Measurements from ENCODE around the gene MED19.

MED19 gene

GRCh38 chr11:57752954-57753353 lies 40.9 kb upstream of the MED19 start:
- no peak for ATAC-seq

GRCh38 chr11:57751676-57752253 lies 39.8 kb upstream of the MED19 start, which contains the start of gene BTBD18:
Gene BTBD18 (minus strand): TSS chr11:57751819. CDS start chr11:57751188, 631 bp downstream.
- peak; percentile 83 for ATAC-seq
- TF ChIP-seq ESRRG (CRISPR knock-in tag; IDR thresholded peaks at IDR 0.05) (no peak), OSR1 (CRISPR knock-in tag; IDR thresholded peaks at IDR 0.05) (no peak), ZNF8 (CRISPR knock-in tag; IDR thresholded peaks at IDR 0.05) (no peak), ZC3H10 (CRISPR knock-in tag; IDR thresholded peaks at IDR 0.05) (no peak), BACH2 (CRISPR knock-in tag; IDR thresholded peaks at IDR 0.05; ENCODE audit: borderline replicate concordance) (no peak), ZNF70 (CRISPR knock-in tag; IDR thresholded peaks at IDR 0.05) (no peak), SNAI2 (CRISPR knock-in tag; IDR thresholded peaks at IDR 0.05) (no peak), GLIS3 (CRISPR knock-in tag; IDR thresholded peaks at IDR 0.05) (no peak), ZFP3 (CRISPR knock-in tag; IDR thresholded peaks at IDR 0.05) (no peak), ZNF565 (CRISPR knock-in tag; conservative IDR thresholded peaks at IDR 0.05; ENCODE audit: low read depth) (no peak), TSHZ2 (CRISPR knock-in tag; IDR thresholded peaks at IDR 0.05) (no peak), TCF4 (CRISPR knock-in tag; IDR thresholded peaks at IDR 0.05; ENCODE audit: borderline replicate concordance) (no peak), ZFP30 (CRISPR knock-in tag; IDR thresholded peaks at IDR 0.05) (no peak), RARB (CRISPR knock-in tag; IDR thresholded peaks at IDR 0.05) (no peak), ARNTL (CRISPR knock-in tag; IDR thresholded peaks at IDR 0.05; ENCODE audit: borderline replicate concordance, low read depth) (no peak), CSDC2 (CRISPR knock-in tag; IDR thresholded peaks at IDR 0.05) (no peak), TOX (CRISPR knock-in tag; IDR thresholded peaks at IDR 0.05; ENCODE audit: borderline replicate concordance) (no peak)
- TF ChIP-seq, protein P1, sequence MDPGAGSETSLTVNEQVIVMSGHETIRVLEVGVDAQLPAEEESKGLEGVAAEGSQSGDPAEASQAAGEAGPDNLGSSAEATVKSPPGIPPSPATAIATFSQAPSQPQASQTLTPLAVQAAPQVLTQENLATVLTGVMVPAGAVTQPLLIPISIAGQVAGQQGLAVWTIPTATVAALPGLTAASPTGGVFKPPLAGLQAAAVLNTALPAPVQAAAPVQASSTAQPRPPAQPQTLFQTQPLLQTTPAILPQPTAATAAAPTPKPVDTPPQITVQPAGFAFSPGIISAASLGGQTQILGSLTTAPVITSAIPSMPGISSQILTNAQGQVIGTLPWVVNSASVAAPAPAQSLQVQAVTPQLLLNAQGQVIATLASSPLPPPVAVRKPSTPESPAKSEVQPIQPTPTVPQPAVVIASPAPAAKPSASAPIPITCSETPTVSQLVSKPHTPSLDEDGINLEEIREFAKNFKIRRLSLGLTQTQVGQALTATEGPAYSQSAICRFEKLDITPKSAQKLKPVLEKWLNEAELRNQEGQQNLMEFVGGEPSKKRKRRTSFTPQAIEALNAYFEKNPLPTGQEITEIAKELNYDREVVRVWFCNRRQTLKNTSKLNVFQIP (CRISPR knock-in tag; IDR thresholded peaks at IDR 0.05; ENCODE audit: borderline replicate concordance, low read depth), result no peak
- TF ChIP-seq, protein P2, sequence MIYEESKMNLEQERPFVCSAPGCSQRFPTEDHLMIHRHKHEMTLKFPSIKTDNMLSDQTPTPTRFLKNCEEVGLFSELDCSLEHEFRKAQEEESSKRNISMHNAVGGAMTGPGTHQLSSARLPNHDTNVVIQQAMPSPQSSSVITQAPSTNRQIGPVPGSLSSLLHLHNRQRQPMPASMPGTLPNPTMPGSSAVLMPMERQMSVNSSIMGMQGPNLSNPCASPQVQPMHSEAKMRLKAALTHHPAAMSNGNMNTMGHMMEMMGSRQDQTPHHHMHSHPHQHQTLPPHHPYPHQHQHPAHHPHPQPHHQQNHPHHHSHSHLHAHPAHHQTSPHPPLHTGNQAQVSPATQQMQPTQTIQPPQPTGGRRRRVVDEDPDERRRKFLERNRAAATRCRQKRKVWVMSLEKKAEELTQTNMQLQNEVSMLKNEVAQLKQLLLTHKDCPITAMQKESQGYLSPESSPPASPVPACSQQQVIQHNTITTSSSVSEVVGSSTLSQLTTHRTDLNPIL (CRISPR knock-in tag; IDR thresholded peaks at IDR 0.05; ENCODE audit: low read depth), result no peak

More at GRCh38 chr11:57752954-57753353, 40.9 kb upstream of the MED19 start:
- no peak for TF ChIP-seq RARB (CRISPR knock-in tag; IDR thresholded peaks at IDR 0.05)
- no peak for TF ChIP-seq ZNF565 (CRISPR knock-in tag; conservative IDR thresholded peaks at IDR 0.05; ENCODE audit: low read depth)
- TF ChIP-seq ZFP3 (CRISPR knock-in tag; IDR thresholded peaks at IDR 0.05), result no peak
- TF ChIP-seq PATZ1 (CRISPR knock-in tag; IDR thresholded peaks at IDR 0.05; ENCODE audit: borderline replicate concordance), result no peak
- no peak for TF ChIP-seq ZC3H10 (CRISPR knock-in tag; IDR thresholded peaks at IDR 0.05)
- TF ChIP-seq PPARA (CRISPR knock-in tag; IDR thresholded peaks at IDR 0.05; ENCODE audit: borderline replicate concordance), result no peak
- TF ChIP-seq ZFP30 (CRISPR knock-in tag; IDR thresholded peaks at IDR 0.05), result no peak
- no peak for TF ChIP-seq BACH2 (CRISPR knock-in tag; IDR thresholded peaks at IDR 0.05; ENCODE audit: borderline replicate concordance)
- TF ChIP-seq, protein P1 (CRISPR knock-in tag; IDR thresholded peaks at IDR 0.05; ENCODE audit: borderline replicate concordance, low read depth), result no peak
- no peak for TF ChIP-seq ARNTL (CRISPR knock-in tag; IDR thresholded peaks at IDR 0.05; ENCODE audit: borderline replicate concordance, low read depth)
- no peak for TF ChIP-seq ESRRG (CRISPR knock-in tag; IDR thresholded peaks at IDR 0.05)
- no peak for TF ChIP-seq CSDC2 (CRISPR knock-in tag; IDR thresholded peaks at IDR 0.05)
- TF ChIP-seq, protein P3, sequence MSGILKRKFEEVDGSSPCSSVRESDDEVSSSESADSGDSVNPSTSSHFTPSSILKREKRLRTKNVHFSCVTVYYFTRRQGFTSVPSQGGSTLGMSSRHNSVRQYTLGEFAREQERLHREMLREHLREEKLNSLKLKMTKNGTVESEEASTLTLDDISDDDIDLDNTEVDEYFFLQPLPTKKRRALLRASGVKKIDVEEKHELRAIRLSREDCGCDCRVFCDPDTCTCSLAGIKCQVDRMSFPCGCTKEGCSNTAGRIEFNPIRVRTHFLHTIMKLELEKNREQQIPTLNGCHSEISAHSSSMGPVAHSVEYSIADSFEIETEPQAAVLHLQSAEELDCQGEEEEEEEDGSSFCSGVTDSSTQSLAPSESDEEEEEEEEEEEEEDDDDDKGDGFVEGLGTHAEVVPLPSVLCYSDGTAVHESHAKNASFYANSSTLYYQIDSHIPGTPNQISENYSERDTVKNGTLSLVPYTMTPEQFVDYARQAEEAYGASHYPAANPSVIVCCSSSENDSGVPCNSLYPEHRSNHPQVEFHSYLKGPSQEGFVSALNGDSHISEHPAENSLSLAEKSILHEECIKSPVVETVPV (CRISPR knock-in tag; IDR thresholded peaks at IDR 0.05), result no peak
- no peak for TF ChIP-seq ISL1 (CRISPR knock-in tag; IDR thresholded peaks at IDR 0.05)
- no peak for TF ChIP-seq OSR1 (CRISPR knock-in tag; IDR thresholded peaks at IDR 0.05)
- TF ChIP-seq, protein P2 (CRISPR knock-in tag; IDR thresholded peaks at IDR 0.05; ENCODE audit: low read depth), result no peak

Measured in SK-N-SH treated with all-trans-retinoic acid at 6 μM for 48 hours (cell line).